Cardiac muscle cell (in vitro differentiated cells and primary cell): ENCODE data around the gene PRDX1. TPM values are rescaled to one million over a fixed set of nuclear protein-coding genes. Genes with fewer than 3 reads are reported as not detected.
"Not testable (repeated sequence)": the region's sequence is repeated elsewhere in the genome, so short reads cannot be mapped to it uniquely, and the experiment has no call there.

Experiments used
- DNase-seq, 2 donors: peaks; one replicate each; pipeline versions ENCODE4 v3.0.0 to v3.0.0-alpha.2; 2010 to 2017; ENCODE audit warnings: low read depth in 1 of 2, low spot score in 1 of 2
- H3K27ac ChIP-seq: fragments of 200-600 bp; sonication (generic); 2 replicates; pipeline ENCODE4 v1.5.1; 2016
- H3K27me3 ChIP-seq: fragments of 200-600 bp; sonication (generic); 2 replicates; pipeline ENCODE4 v1.6.0; 2016; ENCODE audit warnings: control low read depth
- H3K36me3 ChIP-seq: fragments of 200-600 bp; sonication (generic); 2 replicates; pipeline ENCODE4 v1.5.1; 2016; ENCODE audit warnings: control low read depth
- H3K4me1 ChIP-seq: fragments of 200-600 bp; sonication (generic); 2 replicates; pipeline ENCODE4 v1.8.1; 2017; ENCODE audit warnings: low read depth, mild to moderate bottlenecking, mixed run types
- H3K4me3 ChIP-seq: fragments of 200-600 bp; sonication (generic); 2 replicates; pipeline ENCODE4 v1.5.1; 2016; ENCODE audit warnings: mild to moderate bottlenecking
- H3K9me3 ChIP-seq: fragments of 200-600 bp; sonication (generic); 2 replicates; pipeline ENCODE4 v1.5.1; 2017; ENCODE audit warnings: low read depth, mild to moderate bottlenecking, control low read depth
- CTCF ChIP-seq: IDR thresholded peaks from 2 replicates; pipeline ENCODE4 v1.5.1; 2012; ENCODE audit warnings: low read depth, mild to moderate bottlenecking, low read length
- polyA plus RNA-seq: library from polyadenylated mRNA; unstranded; fragments of >200 nt; fragmentation: Nextera tagmentation; extraction: Ambion mirVana; gene quantifications from 2 replicates; pipeline ENCODE4 v1.2.1, GENCODE V29; 2016
- total RNA-seq: library from RNA; depleted of rRNA; stranded (reverse); fragments of >200 nt; gene quantifications from 2 replicates; pipeline ENCODE4 v1.2.3, GENCODE V29; 2016

Gene PRDX1
- total and polyA plus RNA-seq, 2 experiments from 2014 or later: 526 to 1,744 TPM

DNA sequence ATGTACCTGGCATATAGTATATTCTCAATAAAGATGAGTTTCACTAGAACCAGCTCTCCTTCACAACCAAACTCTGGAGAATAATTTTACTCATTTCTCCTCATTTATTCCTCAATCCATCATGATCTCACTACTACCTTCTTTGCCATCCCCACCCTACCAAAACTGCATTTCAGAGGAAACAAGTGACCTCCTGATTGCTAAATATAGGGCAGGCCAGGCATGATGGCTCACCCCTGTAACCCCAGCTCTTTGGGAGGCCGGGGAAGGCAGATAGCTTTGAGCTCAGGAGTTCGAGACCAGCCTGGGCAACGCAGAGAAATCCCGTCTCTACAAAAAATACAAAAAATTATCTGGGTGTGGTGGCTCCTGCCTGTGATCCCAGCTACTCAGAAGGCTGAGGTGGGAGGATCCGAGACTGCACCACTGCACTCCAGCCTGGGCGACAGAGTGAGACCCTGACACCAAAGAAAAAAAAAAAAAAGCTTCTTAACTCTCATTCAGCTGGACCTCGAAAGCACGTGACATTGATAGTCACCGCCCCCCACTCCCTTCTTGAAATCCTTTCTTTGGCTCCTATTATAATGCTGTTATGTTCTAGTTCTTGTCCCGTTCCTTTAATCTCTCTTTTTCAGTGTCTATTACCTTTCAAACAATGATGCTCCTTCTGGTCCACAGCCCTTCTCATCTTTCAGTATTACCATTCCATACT, 32.9 kb downstream of the PRDX1 start:
- H3K4me3 ChIP-seq: no peak overlapping the region
- no peak for DNase-seq
- H3K9me3 ChIP-seq: no peaks in the 10 kb centered on the region
- H3K4me1 ChIP-seq: peaks cover 5% of the 10 kb centered on the region
- H3K27me3 ChIP-seq: no peaks in the 10 kb centered on the region
- no peak overlapping the region for H3K27ac ChIP-seq
- TF ChIP-seq CTCF: no peak
- no peaks in the 10 kb centered on the region for H3K36me3 ChIP-seq

GRCh38 chr1:45485949-45486348, 35.7 kb downstream of the PRDX1 start:
- no peak for TF ChIP-seq CTCF
- H3K4me3 ChIP-seq: no peak overlapping the region
- no peaks in the 10 kb centered on the region for H3K27me3 ChIP-seq
- no peak for DNase-seq
- H3K36me3 ChIP-seq: no peaks in the 10 kb centered on the region
- H3K4me1 ChIP-seq: peaks cover 5% of the 10 kb centered on the region
- no peak overlapping the region for H3K27ac ChIP-seq
- no peaks in the 10 kb centered on the region for H3K9me3 ChIP-seq

DNA sequence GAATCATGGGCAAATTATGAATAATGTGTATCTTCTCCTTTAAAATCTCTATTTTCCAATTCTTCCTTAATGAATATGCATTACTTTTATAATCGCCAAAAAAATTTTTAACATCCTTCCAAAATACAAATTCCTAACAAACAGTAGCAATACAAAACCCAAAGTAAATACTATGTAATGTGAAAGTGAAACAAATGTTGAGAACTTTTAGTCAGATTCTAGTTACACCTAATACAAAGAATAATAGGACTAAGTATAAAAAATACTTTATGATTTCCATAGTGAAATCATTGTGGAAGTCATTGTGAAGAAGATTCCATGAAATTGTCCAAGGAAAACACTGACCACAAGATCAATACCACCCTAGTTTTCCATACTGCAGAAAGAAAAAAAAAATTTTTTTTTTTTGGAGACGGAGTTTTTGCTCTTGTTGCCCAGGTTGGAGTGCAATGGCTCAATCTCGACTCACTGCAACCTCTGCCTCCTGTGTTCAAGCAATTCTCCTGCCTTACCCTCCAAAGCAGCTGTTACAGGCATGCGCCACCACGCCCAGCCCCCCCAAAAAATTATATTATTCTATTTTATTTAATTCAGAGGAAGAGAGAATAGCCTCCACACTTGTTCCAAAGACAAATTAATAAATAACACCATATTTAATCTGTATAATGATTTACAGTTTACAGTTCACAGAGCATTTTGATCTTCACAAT, 42.5 kb downstream of the PRDX1 start:
- Histone ChIP-seq H3K4me1 (no peaks in the 10 kb centered on the region), H3K36me3 (no peaks in the 10 kb centered on the region), H3K9me3 (no peaks in the 10 kb centered on the region), H3K4me3 (no peak overlapping the region), H3K27ac (no peak overlapping the region), H3K27me3 (no peaks in the 10 kb centered on the region)
- no peak for DNase-seq
- TF ChIP-seq CTCF: no peak

DNA sequence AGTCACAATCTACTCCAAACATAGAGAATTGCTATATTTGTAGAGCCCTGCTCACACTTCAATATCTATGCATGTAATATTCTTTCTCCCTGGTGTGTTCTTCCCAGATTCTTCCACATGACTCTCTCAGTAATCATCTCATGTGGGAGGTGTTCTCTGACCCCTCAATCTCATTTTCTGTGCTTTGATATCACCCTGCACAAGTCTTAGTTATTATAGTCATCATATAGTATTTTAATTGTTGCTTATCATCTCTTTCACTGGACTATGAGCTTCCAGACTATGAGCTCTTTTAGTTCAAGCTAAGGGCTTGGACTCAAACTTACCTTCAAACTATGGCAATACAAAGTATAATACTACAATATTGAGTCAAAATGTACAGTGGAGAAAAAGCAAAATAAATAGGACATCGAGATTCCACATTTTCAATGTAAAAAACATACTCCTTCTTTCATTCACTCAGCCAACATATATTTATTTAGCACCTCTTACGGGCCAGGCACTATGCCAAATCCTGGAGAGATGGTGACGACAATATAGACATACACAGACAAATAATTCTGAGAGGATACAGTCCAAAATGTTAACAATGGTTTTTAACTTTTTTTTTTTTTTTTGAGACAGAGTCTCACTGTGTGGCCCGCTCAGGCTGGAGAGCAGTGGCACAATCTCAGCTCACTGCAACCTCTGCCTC, 43.4 kb downstream of the PRDX1 start:
- H3K27ac ChIP-seq: no peak overlapping the region
- no peaks in the 10 kb centered on the region for H3K4me1 ChIP-seq
- TF ChIP-seq CTCF: no peak
- no peak overlapping the region for H3K4me3 ChIP-seq
- no peaks in the 10 kb centered on the region for H3K27me3 ChIP-seq
- no peaks in the 10 kb centered on the region for H3K9me3 ChIP-seq
- no peaks in the 10 kb centered on the region for H3K36me3 ChIP-seq
- DNase-seq: no peak

DNA sequence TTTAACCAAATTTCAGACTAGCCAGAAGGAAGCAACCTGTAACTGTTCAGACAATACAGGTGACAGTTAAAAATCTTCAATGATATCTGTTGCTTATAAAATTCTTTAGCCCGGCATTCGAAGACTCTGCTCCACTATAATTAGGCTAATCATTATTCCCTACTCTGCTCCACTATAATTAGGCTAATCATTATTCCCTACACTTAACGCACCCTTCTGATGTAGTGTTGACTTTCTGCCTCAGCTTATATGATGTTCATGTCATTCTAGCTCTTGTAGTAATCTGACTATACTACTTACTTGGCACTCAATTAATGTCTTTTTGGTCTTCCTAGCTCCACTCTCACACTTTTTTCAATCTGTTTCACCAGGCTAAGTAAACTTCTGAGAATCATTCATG, 44.0 kb downstream of the PRDX1 start:
- H3K27me3 ChIP-seq: no peaks in the 10 kb centered on the region
- TF ChIP-seq CTCF: no peak
- DNase-seq: no peak
- H3K9me3 ChIP-seq: no peaks in the 10 kb centered on the region
- H3K27ac ChIP-seq: no peak overlapping the region
- H3K36me3 ChIP-seq: no peaks in the 10 kb centered on the region
- H3K4me3 ChIP-seq: no peak overlapping the region
- no peaks in the 10 kb centered on the region for H3K4me1 ChIP-seq

GRCh38 chr1:45474194-45474593, 47.5 kb downstream of the PRDX1 start:
- not testable (repeated sequence) for H3K9me3 ChIP-seq, H3K4me3 ChIP-seq, DNase-seq, H3K36me3 ChIP-seq, H3K27ac ChIP-seq, H3K27me3 ChIP-seq, H3K4me1 ChIP-seq
